Mesenteric fat pad (tissue), 1 donor: ENCODE measurements around the gene APOB. TPM values are rescaled to one million over a fixed set of nuclear protein-coding genes. Genes with fewer than 3 reads are reported as not detected.

Experiments
- DNase-seq: peaks from one replicate; pipeline ENCODE4 v3.0.0-alpha.2; 2020; ENCODE audit warnings: low spot score
- long read RNA-seq: library from polyadenylated mRNA; unstranded; transcript quantifications from one replicate; pipeline ENCODE4 v2.0.0, GENCODE V29; 2020
- total RNA-seq: library from RNA; stranded (reverse); fragmentation: NEBNext Ultra II Directional; extraction: Animal tissue kit (Norgen Biotek cat#: 25700); gene quantifications from one replicate; pipeline ENCODE4 v1.2.1, GENCODE V29; 2021
- donor health status: DM: yes; HTN: yes; CAD: no.

APOB gene
- total RNA-seq = 8.5 TPM
- long read RNA-seq, partial matches to known transcripts = 4 of 6 reads
- long read RNA-seq, other reads (novel, unspliced or antisense) = 2 of 6 reads

GRCh38 chr2:21043744-21044532 is at the start of gene APOB:
Gene APOB (minus strand): TSS chr2:21044073. CDS start chr2:21043945, 128 bp downstream.
- DNase-seq = no peak

- no peak for DNase-seq
Measured at GRCh38 chr2:21092308-21092869, 48.5 kb upstream of the APOB start.

- DNase-seq = no peak
Measured at GRCh38 chr2:21084401-21084800, 40.5 kb upstream of the APOB start.

- no peak for DNase-seq
Measured at GRCh38 chr2:21083482-21083881, 39.6 kb upstream of the APOB start.

GRCh38 chr2:21078296-21078695 is 34.4 kb upstream of the APOB start:
- no peak for DNase-seq

GRCh38 chr2:21072477-21073242 is 28.8 kb upstream of the APOB start:
- no peak for DNase-seq

- no peak for DNase-seq
Measured at GRCh38 chr2:21070341-21071257, 26.7 kb upstream of the APOB start.

GRCh38 chr2:21069746-21070340 is 26.0 kb upstream of the APOB start:
- DNase-seq = no peak

GRCh38 chr2:21067859-21068537 is 24.1 kb upstream of the APOB start:
- DNase-seq = no peak

- DNase-seq = no peak
Measured at GRCh38 chr2:21067125-21067524, 23.3 kb upstream of the APOB start.

- no peak for DNase-seq
Measured at GRCh38 chr2:21059885-21060610, 16.2 kb upstream of the APOB start.

- DNase-seq = no peak
Measured at GRCh38 chr2:21057097-21057496, 13.2 kb upstream of the APOB start.

GRCh38 chr2:21055879-21056790 is 12.3 kb upstream of the APOB start:
- no peak for DNase-seq

GRCh38 chr2:21055451-21055850 is 11.6 kb upstream of the APOB start:
- DNase-seq = no peak

- DNase-seq = no peak
Measured at GRCh38 chr2:21054011-21054410, 10.1 kb upstream of the APOB start.

- no peak for DNase-seq
Measured at GRCh38 chr2:21052044-21052443, 8.2 kb upstream of the APOB start.

- DNase-seq = no peak
Measured at GRCh38 chr2:21050164-21050563, 6.3 kb upstream of the APOB start.
